CD4-positive, alpha-beta memory T cell (primary cell): Measurements from ENCODE around the gene GALNS. TPM values are rescaled to one million over a fixed set of nuclear protein-coding genes. Genes with fewer than 3 reads are reported as not detected.

Source experiments
- CTCF ChIA-PET: fragments of 350-600 bp; sonication (Branson Sonifier 250); formaldehyde crosslinking; loops from one replicate; lab custom pipeline; 2021; ENCODE audit warnings: inconsistent platforms; ENCODE audit not compliant: partially characterized antibody; lab: Charles Lee
- POLR2A ChIA-PET: fragments of 350-600 bp; sonication (Branson Sonifier 250); formaldehyde crosslinking; loops from one replicate; lab custom pipeline; 2021; ENCODE audit not compliant: partially characterized antibody; lab: Charles Lee
- DNase-seq, 5 donors: peaks; one replicate each; pipeline versions ENCODE4 v3.0.0 to v3.0.0-alpha.2; 2020 to 2022; ENCODE audit warnings: mixed read lengths in 1 of 5
- H3K27ac ChIP-seq: one replicate; pipeline ENCODE4 v1.7.0; 2013; ENCODE audit warnings: low read depth, low read length
- H3K27me3 ChIP-seq: 2 replicates; pipeline ENCODE4 v1.7.0; 2013; ENCODE audit warnings: mild to moderate bottlenecking, low read length, moderate library complexity; ENCODE audit not compliant: insufficient read depth
- H3K36me3 ChIP-seq: 2 replicates; pipeline ENCODE4 v1.7.0; 2013; ENCODE audit warnings: mild to moderate bottlenecking, low read length, moderate library complexity; ENCODE audit not compliant: insufficient read depth
- H3K4me1 ChIP-seq: 2 replicates; pipeline ENCODE4 v1.7.0; 2013; ENCODE audit warnings: mild to moderate bottlenecking, low read length, moderate library complexity; ENCODE audit not compliant: insufficient read depth
- H3K4me3 ChIP-seq, 2 donors: one replicate each; pipeline ENCODE4 v1.7.0; 2013; ENCODE audit warnings: low read length in 2 of 2, mild to moderate bottlenecking in 1 of 2
- H3K9me3 ChIP-seq, 2 donors: one replicate each; pipeline ENCODE4 v1.7.0; 2013; ENCODE audit warnings: low read length in 2 of 2, control low read depth in 1 of 2; ENCODE audit not compliant: control insufficient read depth in 1 of 2
- H3K27ac Mint-ChIP-seq, 7 donors: one replicate each; pipeline ENCODE4 v1.8.0; 2020 to 2021; ENCODE audit warnings: mixed read lengths in 7 of 7, mild to moderate bottlenecking in 6 of 7, inconsistent platforms in 3 of 7, moderate library complexity in 3 of 7
- H3K27me3 Mint-ChIP-seq, 2 donors: one replicate each; pipeline ENCODE4 v1.8.0; 2020 to 2021; ENCODE audit warnings: mixed read lengths in 2 of 2
- H3K36me3 Mint-ChIP-seq, 2 donors: one replicate each; pipeline ENCODE4 v1.8.0; 2020 to 2021; ENCODE audit warnings: mixed read lengths in 2 of 2, inconsistent platforms in 1 of 2, mild to moderate bottlenecking in 1 of 2
- H3K4me1 Mint-ChIP-seq, 4 donors: one replicate each; pipeline ENCODE4 v1.8.0; 2020 to 2021; ENCODE audit warnings: mixed read lengths in 4 of 4, mild to moderate bottlenecking in 1 of 4
- H3K4me3 Mint-ChIP-seq, 8 donors: one replicate each; pipeline ENCODE4 v1.8.0; 2020 to 2021; ENCODE audit warnings: mixed read lengths in 8 of 8, mild to moderate bottlenecking in 7 of 8, moderate library complexity in 6 of 8, inconsistent platforms in 3 of 8
- H3K9me3 Mint-ChIP-seq, 8 donors: one replicate each; pipeline ENCODE4 v1.8.0; 2020 to 2021; ENCODE audit warnings: mixed read lengths in 8 of 8, mild to moderate bottlenecking in 5 of 8, inconsistent platforms in 3 of 8, moderate library complexity in 1 of 8
- intact Hi-C: fragments of 100-400 bp; cut with micrococcal nuclease; formaldehyde crosslinking; loops from one replicate; pipeline ENCODE4 v1.15.1; 2023
- polyA plus RNA-seq, 2 donors: library from polyadenylated mRNA; unstranded; fragments of 300-500 nt; fragmentation: Illumina TruSeq; gene quantifications; one replicate each; pipeline ENCODE4 v1.2.3, GENCODE V29; 2021
- total RNA-seq, 2 experiments: library from RNA; stranded (reverse); gene quantifications; one replicate each; pipeline ENCODE4 v1.2.3, GENCODE V29; 2021

GALNS gene
- total and polyA plus RNA-seq, 4 experiments from 2014 or later, result 5.6 to 65.7 (median 33.7) TPM

GRCh38 chr16:88839745-88840599 lies 16.8 kb downstream of the GALNS start:
- DNase-seq, result no peak
- no peaks in the 10 kb centered on the region for H3K27me3 ChIP-seq
- no peaks in the 10 kb centered on the region for H3K9me3 Mint-ChIP-seq
- ChIA-PET POLR2A (interaction anchor here (0.7 kb wide), 1 partner anchor 17 kb away, joined by 3 read pairs; the partner anchor contains the start of genes GALNS and TRAPPC2L), CTCF (interaction anchor here (1.0 kb wide), 1 partner anchor 10 kb away, joined by 4 read pairs; no protein-coding TSS in a partner anchor)
- intact Hi-C loops, result no loop called here
- H3K27ac Mint-ChIP-seq, result no peak overlapping the region
- peaks cover 4 to 12% of the 10 kb centered on the region in 2 donors for H3K36me3 Mint-ChIP-seq
- H3K4me3 Mint-ChIP-seq, result no peak overlapping the region
- no peaks in the 10 kb centered on the region for H3K27me3 Mint-ChIP-seq
- H3K4me3 ChIP-seq, result no peak overlapping the region
- no peaks in the 10 kb centered on the region for H3K9me3 ChIP-seq
- H3K27ac ChIP-seq, result no peak overlapping the region
- H3K4me1 ChIP-seq, result no peaks in the 10 kb centered on the region
- H3K36me3 ChIP-seq, result peaks cover 5% of the 10 kb centered on the region
- H3K4me1 Mint-ChIP-seq, result peaks cover 0 to 2% (median 0%) of the 10 kb centered on the region in 4 donors

DNA sequence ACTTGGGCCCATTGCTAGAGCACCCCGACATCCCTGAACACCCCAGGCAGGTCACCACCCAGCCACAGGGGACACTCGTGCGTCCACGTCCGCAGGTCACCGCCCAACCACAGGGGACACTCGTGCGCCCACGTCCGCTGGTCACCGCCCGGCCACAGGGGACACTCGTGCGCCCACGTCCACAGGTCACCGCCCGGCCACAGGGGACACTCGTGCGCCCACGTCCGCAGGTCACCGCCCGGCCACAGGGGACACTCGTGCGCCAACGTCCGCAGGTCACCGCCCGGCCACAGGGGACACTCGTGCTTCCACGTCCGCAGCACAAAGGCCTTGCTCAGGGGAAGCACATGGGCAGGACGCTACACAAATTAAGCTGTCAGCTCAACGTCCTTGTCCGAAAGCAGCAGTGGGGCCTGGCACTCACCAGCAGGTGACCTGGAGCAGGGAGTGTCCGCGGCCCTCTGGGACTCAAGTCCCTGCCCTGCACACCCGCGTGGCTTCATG lies 17.7 kb downstream of the GALNS start:
- Mint-ChIP-seq H3K36me3 (peaks cover 4 to 14% of the 10 kb centered on the region in 2 donors), H3K27ac (peak overlapping the region in 1 of 7 donors; percentile 25), H3K4me3 (no peak overlapping the region), H3K27me3 (no peaks in the 10 kb centered on the region), H3K4me1 (no peaks in the 10 kb centered on the region), H3K9me3 (no peaks in the 10 kb centered on the region)
- Histone ChIP-seq H3K4me3 (no peak overlapping the region), H3K27me3 (no peaks in the 10 kb centered on the region), H3K4me1 (no peaks in the 10 kb centered on the region), H3K9me3 (no peaks in the 10 kb centered on the region), H3K27ac (no peak overlapping the region), H3K36me3 (peaks cover 5% of the 10 kb centered on the region)
- intact Hi-C loops, result no loop called here
- DNase-seq, result no peak
- ChIA-PET POLR2A (no interaction called here), CTCF (no interaction called here)

- H3K9me3 ChIP-seq, result no peaks in the 10 kb centered on the region
- CTCF ChIA-PET, result no interaction called here
- no peak overlapping the region for H3K27ac ChIP-seq
- intact Hi-C loops, result no loop called here
- Mint-ChIP-seq H3K9me3 (no peaks in the 10 kb centered on the region), H3K4me1 (no peaks in the 10 kb centered on the region), H3K36me3 (peaks cover 4 to 14% of the 10 kb centered on the region in 2 donors), H3K27ac (peak overlapping the region in 1 of 7 donors; percentile 25), H3K4me3 (no peak overlapping the region), H3K27me3 (no peaks in the 10 kb centered on the region)
- POLR2A ChIA-PET, result no interaction called here
- no peak overlapping the region for H3K4me3 ChIP-seq
- no peaks in the 10 kb centered on the region for H3K4me1 ChIP-seq
- H3K27me3 ChIP-seq, result no peaks in the 10 kb centered on the region
- no peak for DNase-seq
- H3K36me3 ChIP-seq, result peaks cover 5% of the 10 kb centered on the region
Observed at GRCh38 chr16:88838566-88838965, 18.2 kb downstream of the GALNS start.

GRCh38 chr16:88837806-88838205 lies 18.9 kb downstream of the GALNS start:
- no peak overlapping the region for H3K4me3 Mint-ChIP-seq
- no peaks in the 10 kb centered on the region for H3K4me1 Mint-ChIP-seq
- Histone ChIP-seq H3K4me3 (no peak overlapping the region), H3K27ac (no peak overlapping the region), H3K9me3 (no peaks in the 10 kb centered on the region), H3K36me3 (peaks cover 5% of the 10 kb centered on the region), H3K27me3 (no peaks in the 10 kb centered on the region), H3K4me1 (no peaks in the 10 kb centered on the region)
- POLR2A ChIA-PET, result no interaction called here
- no peak overlapping the region for H3K27ac Mint-ChIP-seq
- CTCF ChIA-PET, result no interaction called here
- DNase-seq, result no peak
- peaks cover 0 to 11% of the 10 kb centered on the region in 2 donors for H3K36me3 Mint-ChIP-seq
- H3K9me3 Mint-ChIP-seq, result no peaks in the 10 kb centered on the region
- H3K27me3 Mint-ChIP-seq, result no peaks in the 10 kb centered on the region
- intact Hi-C loops, result no loop called here

DNA sequence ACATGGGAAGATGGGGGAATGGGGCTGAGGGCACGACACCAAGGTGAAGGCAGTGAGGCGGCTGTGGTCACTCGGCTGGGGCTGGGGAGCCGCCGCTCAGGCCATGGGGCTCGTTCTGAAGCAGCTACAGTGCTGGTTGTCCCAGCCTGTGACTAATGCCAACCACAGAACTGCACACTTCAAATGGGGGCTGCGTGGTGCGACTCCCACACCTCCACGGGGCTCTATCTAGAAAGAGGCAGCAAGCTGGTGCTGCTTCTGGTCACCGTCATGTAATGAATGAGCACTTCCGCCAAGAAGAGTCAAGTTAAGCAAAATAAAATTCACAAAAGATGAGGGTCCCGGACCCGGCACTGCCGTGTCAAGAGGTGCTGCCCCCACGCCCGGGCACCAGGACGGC lies 20.0 kb downstream of the GALNS start:
- ChIA-PET CTCF (no interaction called here), POLR2A (no interaction called here)
- H3K4me3 ChIP-seq, result no peak overlapping the region
- Mint-ChIP-seq H3K27ac (no peak overlapping the region), H3K36me3 (peaks cover 0 to 11% of the 10 kb centered on the region in 2 donors), H3K4me3 (no peak overlapping the region), H3K4me1 (no peaks in the 10 kb centered on the region), H3K27me3 (no peaks in the 10 kb centered on the region), H3K9me3 (no peaks in the 10 kb centered on the region)
- no peak overlapping the region for H3K27ac ChIP-seq
- DNase-seq, result no peak
- H3K9me3 ChIP-seq, result no peaks in the 10 kb centered on the region
- intact Hi-C loops, result no loop called here
- H3K4me1 ChIP-seq, result no peaks in the 10 kb centered on the region
- peaks cover 5% of the 10 kb centered on the region for H3K36me3 ChIP-seq
- no peaks in the 10 kb centered on the region for H3K27me3 ChIP-seq

DNA sequence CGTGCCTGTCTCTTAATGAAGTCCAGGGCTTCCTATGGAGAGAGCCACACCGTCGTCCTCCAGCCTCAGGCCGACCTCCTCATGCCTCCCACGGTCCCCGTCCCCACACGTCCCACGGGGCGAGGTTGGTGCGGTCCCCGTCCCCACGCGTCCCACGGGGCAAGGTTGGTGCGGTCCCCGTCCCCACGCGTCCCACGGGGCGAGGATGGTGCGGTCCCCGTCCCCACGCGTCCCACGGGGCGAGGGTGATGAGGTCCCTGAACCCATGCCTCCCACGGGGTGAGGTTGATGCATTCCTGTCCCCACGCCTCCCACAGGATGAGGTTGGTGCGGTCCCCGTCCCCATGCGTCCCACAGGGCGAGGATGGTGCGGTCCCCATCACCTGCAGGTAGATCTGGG lies 20.9 kb downstream of the GALNS start:
- no peaks in the 10 kb centered on the region for H3K4me1 ChIP-seq
- no peaks in the 10 kb centered on the region for H3K27me3 ChIP-seq
- peaks cover 0 to 11% of the 10 kb centered on the region in 2 donors for H3K36me3 Mint-ChIP-seq
- DNase-seq, result no peak
- no peaks in the 10 kb centered on the region for H3K27me3 Mint-ChIP-seq
- H3K4me3 ChIP-seq, result no peak overlapping the region
- peaks cover 5% of the 10 kb centered on the region for H3K36me3 ChIP-seq
- intact Hi-C loops, result no loop called here
- no peak overlapping the region for H3K27ac Mint-ChIP-seq
- H3K4me3 Mint-ChIP-seq, result no peak overlapping the region
- H3K9me3 Mint-ChIP-seq, result no peaks in the 10 kb centered on the region
- CTCF ChIA-PET, result no interaction called here
- no peak overlapping the region for H3K27ac ChIP-seq
- H3K4me1 Mint-ChIP-seq, result no peaks in the 10 kb centered on the region
- POLR2A ChIA-PET, result no interaction called here
- H3K9me3 ChIP-seq, result no peaks in the 10 kb centered on the region

DNA sequence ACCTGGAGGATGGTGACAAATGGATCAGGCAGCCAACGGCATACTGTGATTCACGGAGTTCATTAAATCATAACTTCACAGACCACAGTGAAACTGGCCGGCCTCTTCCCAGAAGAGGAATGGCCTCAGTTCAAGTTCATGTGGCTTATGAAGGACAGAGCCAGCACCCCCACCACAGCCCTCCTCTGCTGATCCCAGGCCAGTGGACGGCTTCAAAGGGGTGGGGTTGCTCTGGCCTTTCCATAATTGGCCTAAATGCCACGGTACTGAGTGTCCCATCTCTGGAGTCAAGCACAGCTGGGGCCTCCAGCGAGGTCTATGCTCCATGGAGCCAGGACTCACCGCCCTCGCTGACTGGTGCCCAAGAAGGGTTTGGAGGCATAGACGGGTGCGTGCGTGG lies 21.4 kb downstream of the GALNS start:
- POLR2A ChIA-PET, result no interaction called here
- H3K4me1 Mint-ChIP-seq, result no peaks in the 10 kb centered on the region
- Histone ChIP-seq H3K4me3 (no peak overlapping the region), H3K4me1 (no peaks in the 10 kb centered on the region), H3K27me3 (no peaks in the 10 kb centered on the region), H3K36me3 (peaks cover 3% of the 10 kb centered on the region), H3K9me3 (no peaks in the 10 kb centered on the region), H3K27ac (no peak overlapping the region)
- H3K27ac Mint-ChIP-seq, result peak overlapping the region in 1 of 7 donors; percentile 55
- no peaks in the 10 kb centered on the region for H3K9me3 Mint-ChIP-seq
- no peaks in the 10 kb centered on the region for H3K27me3 Mint-ChIP-seq
- no peak overlapping the region for H3K4me3 Mint-ChIP-seq
- intact Hi-C loops, result no loop called here
- CTCF ChIA-PET, result no interaction called here
- H3K36me3 Mint-ChIP-seq, result peaks cover 0 to 11% of the 10 kb centered on the region in 2 donors
- DNase-seq, result no peak
